Measurements from ENCODE around the gene PAX8. TPM values are rescaled to one million over a fixed set of nuclear protein-coding genes. Genes with fewer than 3 reads are reported as not detected.

The PAX8 gene
- total RNA-seq, 2 donors from 2014 or later = 0.19 to 3.6 TPM

- peak; percentile 34 for DNase-seq (ENCODE audit: low spot score)
- intact Hi-C loops (cut with DNase I) = no loop called here
Measured at GRCh38 chr2:113166187-113166645, 112.5 kb downstream of the PAX8 start.

Other genes with a start within 250 kb of the PAX8 start
- not detected for gene IL36B, start 226.1 kb downstream of the PAX8 start, total RNA-seq
- gene IL36RN, start 219.7 kb downstream of the PAX8 start, total RNA-seq = not detected
- gene IL1F10, start 211.0 kb downstream of the PAX8 start, total RNA-seq = not detected
- 1 to 10 TPM; 1.7 to 3.0 TPM for gene IL1RN, start 151.3 kb downstream of the PAX8 start, total RNA-seq
- gene PSD4, start 105.0 kb downstream of the PAX8 start, total RNA-seq = 10 to 100 TPM in 1 of 2 donors, 1 to 10 TPM in 1; 5.8 to 10.5 TPM
- 10 to 100 TPM; 23.0 to 30.5 TPM for gene ZNG1B, start 158.8 kb upstream of the PAX8 start, total RNA-seq
- not detected for gene FOXD4L1, start 219.7 kb upstream of the PAX8 start, total RNA-seq